Liver (tissue), 3 donors: ENCODE measurements around the gene ITGB1.

Experiments used
- ATF3 ChIP-seq: IDR thresholded peaks from 2 replicates; pipeline ENCODE4 v1.6.1; 2016; ENCODE audit warnings: antibody characterized with exemption
- CTCF ChIP-seq: fragments of 150-350 bp; IDR thresholded peaks from 2 replicates; pipeline ENCODE4 v1.5.1; 2017; ENCODE audit warnings: improper control_type of control experiment, low read depth, low read length; ENCODE audit not compliant: missing input control
- EGR1 ChIP-seq, 2 donors: IDR thresholded peaks; 2 replicates each; pipeline ENCODE4 v1.6.1; 2016 to 2018; ENCODE audit warnings: antibody characterized with exemption in 2 of 2, low read depth in 2 of 2
- FOXA1 ChIP-seq: IDR thresholded peaks from 2 replicates; pipeline ENCODE4 v1.6.1; 2016; ENCODE audit warnings: antibody characterized with exemption
- GABPA ChIP-seq, 2 donors: IDR thresholded peaks in 1 of 2; conservative IDR thresholded peaks in 1 of 2; 2 replicates each; pipeline ENCODE4 v1.6.1; 2016; ENCODE audit warnings: antibody characterized with exemption in 2 of 2, mild to moderate bottlenecking in 1 of 2, moderate library complexity in 1 of 2
- HNF4A ChIP-seq, 2 donors: conservative IDR thresholded peaks; 2 replicates each; pipeline ENCODE4 v1.6.1; 2016; ENCODE audit warnings: antibody characterized with exemption in 2 of 2, mild to moderate bottlenecking in 2 of 2
- JUND ChIP-seq, 2 donors: IDR thresholded peaks; 2 replicates each; pipeline ENCODE4 v1.6.1; 2016; ENCODE audit warnings: antibody characterized with exemption in 2 of 2
- RAD21 ChIP-seq, 2 donors: IDR thresholded peaks; 2 replicates each; pipeline ENCODE4 v1.6.1; 2016; ENCODE audit warnings: antibody characterized with exemption in 2 of 2, mild to moderate bottlenecking in 2 of 2
- REST ChIP-seq: IDR thresholded peaks from 2 replicates; pipeline ENCODE4 v1.6.1; 2016; ENCODE audit warnings: antibody characterized with exemption, mild to moderate bottlenecking
- SP1 ChIP-seq: IDR thresholded peaks from 2 replicates; pipeline ENCODE4 v1.6.1; 2018; ENCODE audit warnings: antibody characterized with exemption, mild to moderate bottlenecking
- TAF1 ChIP-seq: conservative IDR thresholded peaks from 2 replicates; pipeline ENCODE4 v1.6.1; 2016; ENCODE audit warnings: antibody characterized with exemption, mild to moderate bottlenecking
- YY1 ChIP-seq: IDR thresholded peaks from 2 replicates; pipeline ENCODE4 v1.6.1; 2016; ENCODE audit warnings: antibody characterized with exemption, mild to moderate bottlenecking
- donor health status: healthy.
- donor health status: healthy.

- TF ChIP-seq CTCF (no peak), RAD21 (IDR thresholded peaks at IDR 0.05) (no peak), SP1 (no peak), ATF3 (no peak), TAF1 (no peak), YY1 (no peak), REST (no peak), FOXA1 (no peak), HNF4A (conservative IDR thresholded peaks at IDR 0.05) (no peak), EGR1 (IDR thresholded peaks at IDR 0.05; ENCODE audit: low read depth in 2 of 2) (no peak), JUND (IDR thresholded peaks at IDR 0.05) (no peak), GABPA (IDR thresholded peaks at IDR 0.05 in 1 of 2, conservative IDR thresholded peaks at IDR 0.05 in 1 of 2) (no peak)
Observed at GRCh38 chr10:32960022-32960421, 2.0 kb upstream of the ITGB1 start.
